HepG2 (cell line): ENCODE data around the gene ENO3. TPM values are rescaled to one million over a fixed set of nuclear protein-coding genes. Genes with fewer than 3 reads are reported as not detected.

Experiments used
- ADNP ChIP-seq: sonication (generic); formaldehyde crosslinking; IDR thresholded peaks from 2 replicates; pipeline ENCODE4 v1.4.0; 2020; ENCODE audit warnings: missing genetic modification reagents
- AGO2 ChIP-seq: fragments of 200-400 bp; formaldehyde crosslinking; optimal IDR thresholded peaks from 2 replicates; pipeline ENCODE3; 2017; ENCODE audit warnings: mild to moderate bottlenecking, low read depth, low read length, moderate library complexity
- FOXA3 ChIP-seq: IDR thresholded peaks from 2 replicates; pipeline ENCODE4 v1.6.1; 2016; ENCODE audit warnings: missing genetic modification reagents, missing compliant biosample characterization
- KAT7 ChIP-seq: IDR thresholded peaks from 2 replicates; pipeline ENCODE4 v1.6.1; 2018; ENCODE audit warnings: borderline replicate concordance, missing compliant biosample characterization
- MAFG ChIP-seq: sonication (generic); formaldehyde crosslinking; IDR thresholded peaks from 2 replicates; pipeline ENCODE4 v1.5.1; 2020; ENCODE audit warnings: mild to moderate bottlenecking, missing genetic modification reagents
- ONECUT2 ChIP-seq: sonication (generic); formaldehyde crosslinking; IDR thresholded peaks from 2 replicates; pipeline ENCODE4 v1.4.0; 2020; ENCODE audit warnings: missing genetic modification reagents
- SSRP1 ChIP-seq: IDR thresholded peaks from 2 replicates; pipeline ENCODE4 v1.6.1; 2016; ENCODE audit warnings: control low read depth
- TBX3 ChIP-seq: fragments of 450-650 bp; IDR thresholded peaks from 2 replicates; pipeline ENCODE4 v1.6.1; 2017; ENCODE audit warnings: antibody characterized with exemption, mild to moderate bottlenecking, inconsistent platforms, borderline replicate concordance
- ZBTB20 ChIP-seq: sonication (generic); formaldehyde crosslinking; IDR thresholded peaks from 2 replicates; pipeline ENCODE4 v1.8.1; 2023; ENCODE audit warnings: missing genetic modification reagents, low read depth, mild to moderate bottlenecking, borderline replicate concordance
- ZFP62 ChIP-seq: sonication (generic); formaldehyde crosslinking; IDR thresholded peaks from 2 replicates; pipeline ENCODE4 v1.4.0; 2020; ENCODE audit warnings: missing genetic modification reagents
- ZNF101 ChIP-seq: sonication (generic); formaldehyde crosslinking; IDR thresholded peaks from 2 replicates; pipeline ENCODE4 v1.4.0; 2020; ENCODE audit warnings: mild to moderate bottlenecking, low read depth, missing genetic modification reagents, borderline replicate concordance
- ZNF333 ChIP-seq: sonication (generic); formaldehyde crosslinking; IDR thresholded peaks from 2 replicates; pipeline ENCODE4 v1.4.0; 2020; ENCODE audit warnings: mild to moderate bottlenecking, missing genetic modification reagents, borderline replicate concordance
- ZNF33B ChIP-seq: sonication (generic); formaldehyde crosslinking; IDR thresholded peaks from 2 replicates; pipeline ENCODE4 v1.5.1; 2020; ENCODE audit warnings: mild to moderate bottlenecking, missing genetic modification reagents
- ZNF430 ChIP-seq: sonication (generic); formaldehyde crosslinking; IDR thresholded peaks from 2 replicates; pipeline ENCODE4 v1.9.0; 2021; ENCODE audit warnings: mild to moderate bottlenecking, missing genetic modification reagents
- ZNF432 ChIP-seq: sonication (generic); formaldehyde crosslinking; IDR thresholded peaks from 2 replicates; pipeline ENCODE4 v1.5.0; 2020; ENCODE audit warnings: missing genetic modification reagents, mild to moderate bottlenecking, borderline replicate concordance
- ZNF572 ChIP-seq: sonication (generic); formaldehyde crosslinking; IDR thresholded peaks from 2 replicates; pipeline ENCODE4 v1.5.1; 2020; ENCODE audit warnings: mild to moderate bottlenecking, missing genetic modification reagents
- ZNF703 ChIP-seq: sonication (generic); formaldehyde crosslinking; IDR thresholded peaks from 2 replicates; pipeline ENCODE4 v1.5.1; 2020; ENCODE audit warnings: missing genetic modification reagents, mild to moderate bottlenecking, moderate library complexity, borderline replicate concordance
- polyA plus RNA-seq, 8 experiments: library from polyadenylated mRNA; depleted of rRNA in 3 of 8; stranded (reverse) in 7 of 8; unstranded in 1 of 8; fragments of >200 nt; fragmentation: Illumina TruSeq in 4 of 8; extraction: Trizol in 4 of 8; gene quantifications; 2 replicates each; pipeline versions ENCODE4 v1.2.1 to v1.2.3, GENCODE V29; 2011 to 2016; ENCODE audit warnings: low read depth in 4 of 8, missing spikeins in 1 of 8, mixed read lengths in 1 of 8; ENCODE audit not compliant: insufficient read depth in 1 of 8
- total RNA-seq, 5 experiments: library from RNA; depleted of rRNA; stranded (reverse); fragments of >200 nt; fragmentation: Illumina TruSeq; extraction: Trizol; gene quantifications; 2 replicates each; pipeline ENCODE4 v1.2.3, GENCODE V29; 2016; ENCODE audit warnings: low read depth in 1 of 5
- TF ChIP-seq, protein P1 (sequence below): conservative IDR thresholded peaks from 2 replicates; pipeline ENCODE4 v1.6.1; 2018; ENCODE audit warnings: missing genetic modification reagents
- TF ChIP-seq, protein P2 (sequence below): sonication (generic); formaldehyde crosslinking; IDR thresholded peaks from 2 replicates; pipeline ENCODE4 v1.8.1; 2023; ENCODE audit warnings: mild to moderate bottlenecking, missing genetic modification reagents
- TF ChIP-seq, protein P3 (sequence below): sonication (generic); formaldehyde crosslinking; IDR thresholded peaks from 2 replicates; pipeline ENCODE4 v1.5.1; 2020; ENCODE audit warnings: mild to moderate bottlenecking, missing genetic modification reagents, borderline replicate concordance
- TF ChIP-seq, protein P4 (sequence below): sonication (generic); formaldehyde crosslinking; IDR thresholded peaks from 2 replicates; pipeline ENCODE4 v1.5.0; 2020; ENCODE audit warnings: mild to moderate bottlenecking, missing genetic modification reagents

ENO3 gene
- total and polyA plus RNA-seq, 2 of the 13 experiments (the other 11 are each of a cell fraction or from before 2014, with no cell fraction given) = 59.8 to 69.8 TPM

DNA sequence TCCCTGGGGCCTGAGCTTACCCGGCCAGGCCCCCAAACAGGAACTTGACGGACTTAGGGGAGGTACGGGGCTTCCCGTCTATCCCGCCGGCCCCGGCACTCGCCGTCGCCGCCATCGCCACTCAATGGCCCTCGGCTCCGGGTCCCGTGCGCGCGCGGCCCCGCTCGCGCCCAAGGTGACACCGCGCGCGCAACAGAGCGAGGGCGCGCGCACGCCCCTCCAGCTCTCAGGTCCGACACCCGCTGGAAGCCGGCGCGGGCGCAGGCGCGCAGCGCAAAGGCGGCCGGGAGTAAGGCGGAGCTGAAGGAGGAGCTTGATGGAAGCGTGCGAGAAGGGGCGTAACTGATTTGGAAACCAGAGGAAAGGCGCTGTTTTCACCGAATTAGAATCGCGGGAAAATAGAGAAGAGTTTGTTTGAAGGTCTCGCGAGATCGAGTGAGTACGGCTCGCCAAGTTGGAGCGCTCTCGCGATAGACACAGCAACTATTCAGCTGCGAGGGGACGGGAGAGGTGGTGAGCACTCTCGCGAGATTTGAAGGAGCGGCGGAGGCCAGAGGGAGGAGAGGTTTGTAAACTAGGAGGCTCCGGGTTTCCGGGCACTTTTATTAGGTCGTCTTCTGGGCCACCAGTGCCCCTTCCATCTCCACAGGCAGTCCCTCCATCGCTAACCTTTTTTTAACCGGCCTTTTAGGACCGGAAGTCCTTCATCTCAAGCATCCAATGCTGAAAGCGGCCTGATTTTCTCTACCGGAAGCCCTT is 10.9 kb upstream of the ENO3 start, which contains the start of the genes RNF167 and SLC25A11 (continued):
- TF ChIP-seq TBX3 = peak; percentile 65
- TF ChIP-seq ZBTB20 (CRISPR knock-in tag) = no peak
- TF ChIP-seq, protein P1, sequence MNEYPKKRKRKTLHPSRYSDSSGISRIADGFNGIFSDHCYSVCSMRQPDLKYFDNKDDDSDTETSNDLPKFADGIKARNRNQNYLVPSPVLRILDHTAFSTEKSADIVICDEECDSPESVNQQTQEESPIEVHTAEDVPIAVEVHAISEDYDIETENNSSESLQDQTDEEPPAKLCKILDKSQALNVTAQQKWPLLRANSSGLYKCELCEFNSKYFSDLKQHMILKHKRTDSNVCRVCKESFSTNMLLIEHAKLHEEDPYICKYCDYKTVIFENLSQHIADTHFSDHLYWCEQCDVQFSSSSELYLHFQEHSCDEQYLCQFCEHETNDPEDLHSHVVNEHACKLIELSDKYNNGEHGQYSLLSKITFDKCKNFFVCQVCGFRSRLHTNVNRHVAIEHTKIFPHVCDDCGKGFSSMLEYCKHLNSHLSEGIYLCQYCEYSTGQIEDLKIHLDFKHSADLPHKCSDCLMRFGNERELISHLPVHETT (CRISPR knock-in tag) = peak; percentile 67
- TF ChIP-seq, protein P2, sequence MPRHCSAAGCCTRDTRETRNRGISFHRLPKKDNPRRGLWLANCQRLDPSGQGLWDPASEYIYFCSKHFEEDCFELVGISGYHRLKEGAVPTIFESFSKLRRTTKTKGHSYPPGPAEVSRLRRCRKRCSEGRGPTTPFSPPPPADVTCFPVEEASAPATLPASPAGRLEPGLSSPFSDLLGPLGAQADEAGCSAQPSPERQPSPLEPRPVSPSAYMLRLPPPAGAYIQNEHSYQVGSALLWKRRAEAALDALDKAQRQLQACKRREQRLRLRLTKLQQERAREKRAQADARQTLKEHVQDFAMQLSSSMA (CRISPR knock-in tag) = 0 out of 2 replicates have a peak, but pooled peaks have one; percentile 74
- TF ChIP-seq ZNF430 (CRISPR knock-in tag) = no peak
- TF ChIP-seq ZNF33B = no peak
- TF ChIP-seq ZNF101 (CRISPR knock-in tag) = no peak
- TF ChIP-seq, protein P3, sequence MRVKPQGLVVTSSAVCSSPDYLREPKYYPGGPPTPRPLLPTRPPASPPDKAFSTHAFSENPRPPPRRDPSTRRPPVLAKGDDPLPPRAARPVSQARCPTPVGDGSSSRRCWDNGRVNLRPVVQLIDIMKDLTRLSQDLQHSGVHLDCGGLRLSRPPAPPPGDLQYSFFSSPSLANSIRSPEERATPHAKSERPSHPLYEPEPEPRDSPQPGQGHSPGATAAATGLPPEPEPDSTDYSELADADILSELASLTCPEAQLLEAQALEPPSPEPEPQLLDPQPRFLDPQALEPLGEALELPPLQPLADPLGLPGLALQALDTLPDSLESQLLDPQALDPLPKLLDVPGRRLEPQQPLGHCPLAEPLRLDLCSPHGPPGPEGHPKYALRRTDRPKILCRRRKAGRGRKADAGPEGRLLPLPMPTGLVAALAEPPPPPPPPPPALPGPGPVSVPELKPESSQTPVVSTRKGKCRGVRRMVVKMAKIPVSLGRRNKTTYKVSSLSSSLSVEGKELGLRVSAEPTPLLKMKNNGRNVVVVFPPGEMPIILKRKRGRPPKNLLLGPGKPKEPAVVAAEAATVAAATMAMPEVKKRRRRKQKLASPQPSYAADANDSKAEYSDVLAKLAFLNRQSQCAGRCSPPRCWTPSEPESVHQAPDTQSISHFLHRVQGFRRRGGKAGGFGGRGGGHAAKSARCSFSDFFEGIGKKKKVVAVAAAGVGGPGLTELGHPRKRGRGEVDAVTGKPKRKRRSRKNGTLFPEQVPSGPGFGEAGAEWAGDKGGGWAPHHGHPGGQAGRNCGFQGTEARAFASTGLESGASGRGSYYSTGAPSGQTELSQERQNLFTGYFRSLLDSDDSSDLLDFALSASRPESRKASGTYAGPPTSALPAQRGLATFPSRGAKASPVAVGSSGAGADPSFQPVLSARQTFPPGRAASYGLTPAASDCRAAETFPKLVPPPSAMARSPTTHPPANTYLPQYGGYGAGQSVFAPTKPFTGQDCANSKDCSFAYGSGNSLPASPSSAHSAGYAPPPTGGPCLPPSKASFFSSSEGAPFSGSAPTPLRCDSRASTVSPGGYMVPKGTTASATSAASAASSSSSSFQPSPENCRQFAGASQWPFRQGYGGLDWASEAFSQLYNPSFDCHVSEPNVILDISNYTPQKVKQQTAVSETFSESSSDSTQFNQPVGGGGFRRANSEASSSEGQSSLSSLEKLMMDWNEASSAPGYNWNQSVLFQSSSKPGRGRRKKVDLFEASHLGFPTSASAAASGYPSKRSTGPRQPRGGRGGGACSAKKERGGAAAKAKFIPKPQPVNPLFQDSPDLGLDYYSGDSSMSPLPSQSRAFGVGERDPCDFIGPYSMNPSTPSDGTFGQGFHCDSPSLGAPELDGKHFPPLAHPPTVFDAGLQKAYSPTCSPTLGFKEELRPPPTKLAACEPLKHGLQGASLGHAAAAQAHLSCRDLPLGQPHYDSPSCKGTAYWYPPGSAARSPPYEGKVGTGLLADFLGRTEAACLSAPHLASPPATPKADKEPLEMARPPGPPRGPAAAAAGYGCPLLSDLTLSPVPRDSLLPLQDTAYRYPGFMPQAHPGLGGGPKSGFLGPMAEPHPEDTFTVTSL (CRISPR knock-in tag) = no peak
- TF ChIP-seq MAFG (CRISPR knock-in tag) = no peak
- TF ChIP-seq AGO2 = peak; percentile 68
- TF ChIP-seq ZNF703 = no peak
- TF ChIP-seq KAT7 (CRISPR knock-in tag) = no peak
- TF ChIP-seq FOXA3 (CRISPR knock-in tag) = peak; percentile 24
- no peak for TF ChIP-seq ZNF432 (CRISPR knock-in tag)
- no peak for TF ChIP-seq ADNP (CRISPR knock-in tag)
- TF ChIP-seq ZNF572 = no peak
- TF ChIP-seq ZNF333 (CRISPR knock-in tag) = no peak
- no peak for TF ChIP-seq SSRP1 (CRISPR knock-in tag)
- 0 out of 2 replicates have a peak, but pooled peaks have one; percentile 2 for TF ChIP-seq ONECUT2 (CRISPR knock-in tag)
- TF ChIP-seq, protein P4, sequence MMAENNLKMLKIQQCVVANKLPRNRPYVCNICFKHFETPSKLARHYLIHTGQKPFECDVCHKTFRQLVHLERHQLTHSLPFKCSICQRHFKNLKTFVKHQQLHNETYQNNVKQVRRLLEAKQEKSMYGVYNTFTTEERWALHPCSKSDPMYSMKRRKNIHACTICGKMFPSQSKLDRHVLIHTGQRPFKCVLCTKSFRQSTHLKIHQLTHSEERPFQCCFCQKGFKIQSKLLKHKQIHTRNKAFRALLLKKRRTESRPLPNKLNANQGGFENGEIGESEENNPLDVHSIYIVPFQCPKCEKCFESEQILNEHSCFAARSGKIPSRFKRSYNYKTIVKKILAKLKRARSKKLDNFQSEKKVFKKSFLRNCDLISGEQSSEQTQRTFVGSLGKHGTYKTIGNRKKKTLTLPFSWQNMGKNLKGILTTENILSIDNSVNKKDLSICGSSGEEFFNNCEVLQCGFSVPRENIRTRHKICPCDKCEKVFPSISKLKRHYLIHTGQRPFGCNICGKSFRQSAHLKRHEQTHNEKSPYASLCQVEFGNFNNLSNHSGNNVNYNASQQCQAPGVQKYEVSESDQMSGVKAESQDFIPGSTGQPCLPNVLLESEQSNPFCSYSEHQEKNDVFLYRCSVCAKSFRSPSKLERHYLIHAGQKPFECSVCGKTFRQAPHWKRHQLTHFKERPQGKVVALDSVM (CRISPR knock-in tag) = peak; percentile 95
- TF ChIP-seq ZFP62 (CRISPR knock-in tag) = no peak
